Activated CD4-positive, alpha-beta T cell treated with anti-CD3 and anti-CD28 coated beads, Interleukin-2, amount 50 U/mL, for 24 hours (primary cell): ENCODE measurements around the gene PHETA2.
"Not testable (repeated sequence)": the region's sequence is repeated elsewhere in the genome, so short reads cannot be mapped to it uniquely, and the experiment has no call there.

Experiments used
- DNase-seq, 2 donors: peaks; one replicate each; pipeline ENCODE4 v3.0.0-alpha.2; 2020; ENCODE audit warnings: low read depth in 1 of 2, low spot score in 1 of 2

PHETA2 gene

DNA sequence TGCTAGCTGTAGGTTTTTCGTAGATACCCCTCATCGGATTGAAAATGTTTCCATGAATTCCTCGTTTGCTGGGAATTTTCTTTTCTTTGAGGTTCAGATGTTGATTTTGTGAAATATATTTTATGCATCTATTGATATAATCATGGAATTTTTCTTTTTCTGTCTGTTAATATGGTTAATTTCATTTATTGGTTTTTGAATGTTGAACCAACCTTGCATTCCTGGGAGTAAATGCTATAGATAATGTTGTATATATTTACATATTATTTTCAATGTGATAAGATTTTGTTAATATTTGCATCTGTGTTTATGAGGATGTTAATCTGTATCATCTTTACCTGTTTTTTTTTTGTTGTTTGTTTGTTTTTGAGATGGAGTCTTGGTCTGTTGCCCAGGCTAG is 27.2 kb downstream of the PHETA2 start:
- no peak for DNase-seq

GRCh38 chr22:42104332-42104860 is 30.3 kb downstream of the PHETA2 start:
- DNase-seq: not testable (repeated sequence)

DNA sequence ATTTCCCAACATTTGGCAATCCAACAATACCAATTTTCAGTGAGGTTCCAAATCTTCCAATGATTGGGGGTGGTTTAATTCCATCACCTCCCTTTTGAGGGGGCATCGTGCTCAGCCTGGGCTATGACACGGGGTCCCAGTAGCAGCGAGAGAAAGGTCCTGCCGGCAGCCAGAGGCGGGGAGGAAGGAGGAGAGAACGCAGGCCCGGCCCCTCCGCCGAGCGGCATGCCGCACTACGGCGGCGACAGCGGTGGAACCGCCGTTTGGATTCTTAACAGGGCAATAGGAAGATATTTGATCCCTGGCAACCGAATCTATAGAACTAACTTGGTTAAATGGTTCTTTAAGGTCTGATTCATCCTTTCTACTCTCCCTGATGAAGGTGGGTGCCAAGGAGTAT is 34.8 kb downstream of the PHETA2 start:
- no peak for DNase-seq

DNA sequence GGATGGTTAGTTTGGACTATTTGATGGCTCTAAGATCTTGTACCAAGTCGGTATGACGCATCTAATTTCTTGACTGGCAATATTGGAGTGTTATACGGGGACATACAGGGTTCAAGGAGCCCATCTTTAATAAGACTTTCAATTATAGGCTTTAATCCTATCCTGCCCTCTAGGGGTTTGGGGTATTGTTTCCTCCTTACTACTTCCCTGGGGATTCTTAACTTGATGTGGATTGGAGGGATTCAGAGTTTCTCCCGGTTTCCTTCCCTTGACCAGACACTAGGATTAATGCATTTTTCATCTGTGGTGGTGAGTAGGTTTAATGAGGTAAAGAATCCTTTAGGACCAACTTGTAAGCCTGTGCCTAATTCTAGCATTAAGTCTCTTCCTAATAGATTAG is 37.8 kb downstream of the PHETA2 start:
- no peak for DNase-seq

GRCh38 chr22:42112793-42113192 is 38.7 kb downstream of the PHETA2 start:
- DNase-seq: not testable (repeated sequence)

- DNase-seq: no peak
Observed at GRCh38 chr22:42114721-42115120, 40.7 kb downstream of the PHETA2 start.

- DNase-seq: not testable (repeated sequence)
Observed at GRCh38 chr22:42115420-42115830, 41.4 kb downstream of the PHETA2 start.

DNA sequence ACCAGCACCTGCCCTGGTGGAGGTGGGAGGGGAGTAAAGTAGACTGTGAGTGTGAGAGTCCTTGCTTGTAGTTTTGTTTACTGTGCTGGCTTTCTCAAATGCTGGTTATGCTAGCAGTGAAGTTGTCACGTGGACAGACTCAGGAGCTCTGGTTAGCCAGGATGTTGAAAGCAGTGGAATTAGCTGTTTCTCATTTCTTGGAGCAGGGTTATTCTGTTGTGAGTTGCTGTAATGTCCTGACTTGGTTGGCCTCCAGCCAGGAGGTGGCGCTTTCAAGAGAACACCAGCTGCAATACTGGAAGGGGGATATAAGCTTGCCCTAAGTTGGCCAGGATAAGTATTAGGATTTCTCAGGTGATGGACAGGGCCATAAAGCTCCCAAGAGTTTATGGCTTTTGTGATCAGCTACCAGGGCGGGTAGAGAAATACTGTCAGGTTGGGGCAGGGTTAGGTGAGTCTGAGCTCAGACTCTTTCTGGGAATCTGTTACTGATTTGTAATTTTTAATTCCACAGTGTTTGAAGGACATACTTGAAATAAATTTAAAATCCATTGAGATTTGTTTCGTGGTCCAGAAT is 42.9 kb downstream of the PHETA2 start:
- no peak for DNase-seq

- peak in 1 of 2 donors; percentile 55 for DNase-seq
Observed at GRCh38 chr22:42120231-42121021, 46.4 kb downstream of the PHETA2 start.

GRCh38 chr22:42123529-42123928 is 49.5 kb downstream of the PHETA2 start:
- DNase-seq: not testable (repeated sequence)

- no peak for DNase-seq
Observed at GRCh38 chr22:42127606-42128005, 53.6 kb downstream of the PHETA2 start.

- DNase-seq: not testable (repeated sequence)
Observed at GRCh38 chr22:42128007-42128406, 54.0 kb downstream of the PHETA2 start.
